ENCODE results near the gene EPPIN.

DNA sequence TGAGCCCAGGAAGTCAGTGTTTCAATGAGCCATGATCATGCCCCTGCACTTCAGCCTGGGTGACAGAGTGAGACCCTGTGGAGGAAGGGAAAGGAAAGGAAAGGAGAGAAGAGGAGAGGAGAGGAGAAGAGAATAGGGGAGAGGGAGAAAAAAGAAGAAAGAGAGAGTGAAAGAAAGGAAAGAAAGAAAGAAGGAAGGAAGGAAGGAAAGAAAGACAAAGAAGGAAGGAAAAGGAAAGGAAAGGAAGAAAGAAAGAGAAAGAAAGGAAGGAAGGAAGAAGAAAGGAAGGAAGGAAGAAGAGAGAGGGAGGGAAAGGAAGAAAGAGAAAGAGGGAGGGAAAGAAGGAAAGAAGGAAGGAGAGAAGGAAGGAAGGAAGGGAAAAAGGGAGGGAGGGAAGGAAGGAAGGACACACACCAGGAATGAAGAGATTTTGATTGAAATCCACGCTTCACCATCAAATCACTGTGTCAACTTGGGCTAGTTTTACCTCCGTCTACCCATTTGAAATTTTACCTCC is 17.6 kb upstream of the EPPIN start:
- TF ChIP-seq POLR2A (IDR thresholded peaks at IDR 0.05) (no peak), POLR2AphosphoS5 (IDR thresholded peaks at IDR 0.05) (no peak)
- TF ChIP-seq, protein P1, sequence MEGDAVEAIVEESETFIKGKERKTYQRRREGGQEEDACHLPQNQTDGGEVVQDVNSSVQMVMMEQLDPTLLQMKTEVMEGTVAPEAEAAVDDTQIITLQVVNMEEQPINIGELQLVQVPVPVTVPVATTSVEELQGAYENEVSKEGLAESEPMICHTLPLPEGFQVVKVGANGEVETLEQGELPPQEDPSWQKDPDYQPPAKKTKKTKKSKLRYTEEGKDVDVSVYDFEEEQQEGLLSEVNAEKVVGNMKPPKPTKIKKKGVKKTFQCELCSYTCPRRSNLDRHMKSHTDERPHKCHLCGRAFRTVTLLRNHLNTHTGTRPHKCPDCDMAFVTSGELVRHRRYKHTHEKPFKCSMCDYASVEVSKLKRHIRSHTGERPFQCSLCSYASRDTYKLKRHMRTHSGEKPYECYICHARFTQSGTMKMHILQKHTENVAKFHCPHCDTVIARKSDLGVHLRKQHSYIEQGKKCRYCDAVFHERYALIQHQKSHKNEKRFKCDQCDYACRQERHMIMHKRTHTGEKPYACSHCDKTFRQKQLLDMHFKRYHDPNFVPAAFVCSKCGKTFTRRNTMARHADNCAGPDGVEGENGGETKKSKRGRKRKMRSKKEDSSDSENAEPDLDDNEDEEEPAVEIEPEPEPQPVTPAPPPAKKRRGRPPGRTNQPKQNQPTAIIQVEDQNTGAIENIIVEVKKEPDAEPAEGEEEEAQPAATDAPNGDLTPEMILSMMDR (IDR thresholded peaks at IDR 0.05), result no peak
